ENCODE measurements around the gene MRLN.

GRCh38 chr10:59771162-59771807, 18.0 kb upstream of the MRLN start:
- TF ChIP-seq MAX (IDR thresholded peaks at IDR 0.05; ENCODE audit: low read depth, low read length) (no peak), CTCF (IDR thresholded peaks at IDR 0.05; ENCODE audit: low read depth, low read length) (no peak), POLR2A (IDR thresholded peaks at IDR 0.05; ENCODE audit: extremely low read depth, insufficient read length) (no peak)

Measured in NB4 (cell line).